HCT116 (cell line): ENCODE measurements around the gene DNAJB1. TPM values are rescaled to one million over a fixed set of nuclear protein-coding genes. Genes with fewer than 3 reads are reported as not detected.
A peak's percentile ranks its signal among the peaks of the same experiment; 100 is the strongest.

ENCODE experiments used
- ATAC-seq: fragments of 200-7000 bp; cut with Tn5 transposase; 2 replicates; pipeline ENCODE4 v1.9.1; 2020; ENCODE audit warnings: mild to moderate bottlenecking, moderate library complexity
- BruUV-seq: library from RNA; stranded (reverse); fragments of 400-500 nt; replicated peaks from 2 replicates; lab custom pipeline; 2021; lab: Mats Ljungman, UMichigan
- CTCF ChIA-PET: fragments of 300-600 bp; sonication (Branson Sonifier 250); formaldehyde crosslinking; loops from one replicate; lab custom pipeline; 2021; ENCODE audit warnings: antibody characterized with exemption; lab: Charles Lee
- POLR2A ChIA-PET: fragments of 300-600, 350-600 bp; sonication (Branson Sonifier 250); formaldehyde crosslinking; loops from one replicate; lab custom pipeline; 2021; ENCODE audit warnings: antibody characterized with exemption; lab: Charles Lee
- RAD21 ChIA-PET, 2 experiments: fragments of 300-600 bp; sonication (Branson Sonifier 250); formaldehyde crosslinking; loops; one replicate each; lab custom pipeline; 2023; ENCODE audit warnings: low total read pairs in 2 of 2; ENCODE audit not compliant: uncharacterized antibody in 2 of 2, unreplicated experiment in 2 of 2, low non-redundant PET in 1 of 2; lab: Charles Lee
- DNase-seq: peaks from one replicate; pipeline ENCODE4 v3.0.0-alpha.2; 2010; ENCODE audit warnings: low read depth, low spot score
- H2AFZ ChIP-seq: fragments of 200-600 bp; shearing (Covaris generic), sonication (generic); 2 replicates; pipeline ENCODE4 v1.6.1; 2017; ENCODE audit warnings: low read depth, mixed run types, mixed read lengths, antibody characterized with exemption, low read length; ENCODE audit not compliant: poor library complexity, severe bottlenecking
- H3K27ac ChIP-seq: 2 replicates; pipeline ENCODE4 v1.5.1; 2012; ENCODE audit warnings: low read depth, low read length
- H3K27me3 ChIP-seq: fragments of 200-600 bp; sonication (generic); 2 replicates; pipeline ENCODE4 v1.6.1; 2016; ENCODE audit warnings: mixed run types, low read length, mixed read lengths; ENCODE audit not compliant: insufficient read depth
- H3K36me3 ChIP-seq, 2 experiments: fragments of 200-500 bp in 1 of 2; fragments of 200-600 bp in 1 of 2; sonication (Bioruptor generic) in 1 of 2; sonication (generic) in 1 of 2; 2 replicates each; pipeline versions ENCODE4 v1.5.1 to v1.6.1; 2014 to 2016; ENCODE audit warnings: low read length in 2 of 2, inconsistent platforms in 1 of 2, mixed read lengths in 1 of 2, mixed run types in 1 of 2; ENCODE audit not compliant: insufficient read depth in 2 of 2, control insufficient read depth in 1 of 2
- H3K4me1 ChIP-seq, 2 experiments: fragments of 200-600 bp in 1 of 2; sonication (generic) in 1 of 2; 2 replicates each; pipeline versions ENCODE4 v1.5.1 to v1.6.1; 2012 to 2017; ENCODE audit warnings: low read length in 2 of 2, inconsistent platforms in 1 of 2, mild to moderate bottlenecking in 1 of 2, mixed read lengths in 1 of 2, mixed run types in 1 of 2, moderate library complexity in 1 of 2; ENCODE audit not compliant: insufficient read depth in 2 of 2, control insufficient read depth in 1 of 2
- H3K4me2 ChIP-seq: fragments of 200-600 bp; sonication (generic); 2 replicates; pipeline ENCODE4 v1.6.1; 2017; ENCODE audit warnings: mixed run types, low read length, mixed read lengths
- H3K4me3 ChIP-seq, 2 experiments: fragments of 200-600 bp in 1 of 2; sonication (generic) in 1 of 2; replicated peaks in 1 of 2; 2 replicates each; pipeline ENCODE4 v1.5.1; 2011 to 2016; ENCODE audit warnings: low read length in 2 of 2, control low read depth in 1 of 2, low read depth in 1 of 2, mild to moderate bottlenecking in 1 of 2, mixed read lengths in 1 of 2, mixed run types in 1 of 2
- H3K79me2 ChIP-seq: fragments of 200-600 bp; sonication (generic); 2 replicates; pipeline ENCODE4 v1.6.1; 2017; ENCODE audit warnings: mild to moderate bottlenecking, mixed run types, low read length, moderate library complexity, mixed read lengths; ENCODE audit not compliant: insufficient read depth
- H3K9ac ChIP-seq: fragments of 200-600 bp; sonication (generic); 2 replicates; pipeline ENCODE4 v1.6.1; 2016; ENCODE audit warnings: low read length, mixed read lengths
- H3K9me2 ChIP-seq: fragments of 200-600 bp; sonication (generic), shearing (Covaris generic); 2 replicates; pipeline ENCODE4 v1.6.1; 2017; ENCODE audit warnings: mixed run types, mild to moderate bottlenecking, moderate library complexity; ENCODE audit not compliant: insufficient read depth
- H3K9me3 ChIP-seq, 2 experiments: fragments of 200-500 bp in 1 of 2; fragments of 200-600 bp in 1 of 2; sonication (Bioruptor generic) in 1 of 2; sonication (generic) in 1 of 2; 2 replicates each; pipeline ENCODE4 v1.6.1; 2014 to 2017; ENCODE audit warnings: low read length in 2 of 2, mixed read lengths in 2 of 2, inconsistent platforms in 1 of 2, low read depth in 1 of 2, mild to moderate bottlenecking in 1 of 2, mixed run types in 1 of 2, moderate library complexity in 1 of 2; ENCODE audit not compliant: control insufficient read depth in 1 of 2, insufficient read depth in 1 of 2
- H4K20me1 ChIP-seq: fragments of 200-600 bp; sonication (generic), shearing (Covaris generic); 2 replicates; pipeline ENCODE4 v1.6.1; 2017; ENCODE audit warnings: mixed run types, mild to moderate bottlenecking, moderate library complexity; ENCODE audit not compliant: insufficient read depth
- CEBPB ChIP-seq: IDR thresholded peaks from 2 replicates; pipeline ENCODE4 v1.6.1; 2012; ENCODE audit warnings: low read depth
- ELF1 ChIP-seq: IDR thresholded peaks from 2 replicates; pipeline ENCODE4 v1.6.1; 2012; ENCODE audit warnings: low read depth, borderline replicate concordance
- EZH2 ChIP-seq: fragments of 200-600 bp; sonication (generic); IDR thresholded peaks from 2 replicates; pipeline ENCODE4 v1.6.1; 2017; ENCODE audit warnings: antibody characterized with exemption, mixed run types
- EZH2phosphoT487 ChIP-seq: fragments of 200-600 bp; IDR thresholded peaks from 2 replicates; pipeline ENCODE4 v1.6.1; 2018; ENCODE audit warnings: antibody characterized with exemption, borderline replicate concordance
- FOSL1 ChIP-seq: IDR thresholded peaks from 2 replicates; pipeline ENCODE4 v1.6.1; 2012; ENCODE audit warnings: low read depth
- JUND ChIP-seq: IDR thresholded peaks from 2 replicates; pipeline ENCODE4 v1.6.1; 2012
- POLR2A ChIP-seq: IDR thresholded peaks from 2 replicates; pipeline ENCODE4 v1.7.0; 2011; ENCODE audit warnings: borderline replicate concordance; ENCODE audit not compliant: insufficient read depth, insufficient read length; ENCODE audit errors: extremely low read depth
- SIN3A ChIP-seq: IDR thresholded peaks from 2 replicates; pipeline ENCODE4 v1.6.1; 2012; ENCODE audit warnings: low read depth
- SP1 ChIP-seq: IDR thresholded peaks from 2 replicates; pipeline ENCODE4 v1.6.1; 2012; ENCODE audit warnings: low read depth
- SRF ChIP-seq: IDR thresholded peaks from 2 replicates; pipeline ENCODE4 v1.6.1; 2012; ENCODE audit warnings: low read depth
- YY1 ChIP-seq: IDR thresholded peaks from 2 replicates; pipeline ENCODE4 v1.6.1; 2011; ENCODE audit warnings: low read length, low read depth, moderate library complexity, mild to moderate bottlenecking; ENCODE audit not compliant: insufficient replicate concordance; ENCODE audit errors: extremely low read depth
- ZFX ChIP-seq: fragments of 450-650 bp; IDR thresholded peaks from 2 replicates; pipeline ENCODE4 v1.6.1; 2017
- intact Hi-C: fragments of 100-400 bp; cut with micrococcal nuclease; formaldehyde crosslinking; loops from 2 replicates; pipeline ENCODE4 v1.10.0; 2022
- total RNA-seq: library from RNA; stranded (reverse); gene quantifications from one replicate; pipeline ENCODE4 v1.2.1, GENCODE V29; 2021; ENCODE audit not compliant: unreplicated experiment
- TF ChIP-seq, protein P1 (sequence below): IDR thresholded peaks from 2 replicates; pipeline ENCODE4 v1.6.1; 2012
- TF ChIP-seq, protein P2 (sequence below): IDR thresholded peaks from 2 replicates; pipeline ENCODE4 v1.6.1; 2012
- TF ChIP-seq, protein P3 (sequence below): IDR thresholded peaks from 2 replicates; pipeline ENCODE4 v1.6.1; 2011; ENCODE audit warnings: mild to moderate bottlenecking, low read length, moderate library complexity; ENCODE audit not compliant: insufficient replicate concordance; ENCODE audit errors: extremely low read depth
- TF ChIP-seq, protein P4 (sequence below): IDR thresholded peaks from 2 replicates; pipeline ENCODE4 v1.6.1; 2012; ENCODE audit warnings: low read depth

The DNAJB1 gene
- total RNA-seq, 1 experiment from 2014 or later: 175 TPM

DNA sequence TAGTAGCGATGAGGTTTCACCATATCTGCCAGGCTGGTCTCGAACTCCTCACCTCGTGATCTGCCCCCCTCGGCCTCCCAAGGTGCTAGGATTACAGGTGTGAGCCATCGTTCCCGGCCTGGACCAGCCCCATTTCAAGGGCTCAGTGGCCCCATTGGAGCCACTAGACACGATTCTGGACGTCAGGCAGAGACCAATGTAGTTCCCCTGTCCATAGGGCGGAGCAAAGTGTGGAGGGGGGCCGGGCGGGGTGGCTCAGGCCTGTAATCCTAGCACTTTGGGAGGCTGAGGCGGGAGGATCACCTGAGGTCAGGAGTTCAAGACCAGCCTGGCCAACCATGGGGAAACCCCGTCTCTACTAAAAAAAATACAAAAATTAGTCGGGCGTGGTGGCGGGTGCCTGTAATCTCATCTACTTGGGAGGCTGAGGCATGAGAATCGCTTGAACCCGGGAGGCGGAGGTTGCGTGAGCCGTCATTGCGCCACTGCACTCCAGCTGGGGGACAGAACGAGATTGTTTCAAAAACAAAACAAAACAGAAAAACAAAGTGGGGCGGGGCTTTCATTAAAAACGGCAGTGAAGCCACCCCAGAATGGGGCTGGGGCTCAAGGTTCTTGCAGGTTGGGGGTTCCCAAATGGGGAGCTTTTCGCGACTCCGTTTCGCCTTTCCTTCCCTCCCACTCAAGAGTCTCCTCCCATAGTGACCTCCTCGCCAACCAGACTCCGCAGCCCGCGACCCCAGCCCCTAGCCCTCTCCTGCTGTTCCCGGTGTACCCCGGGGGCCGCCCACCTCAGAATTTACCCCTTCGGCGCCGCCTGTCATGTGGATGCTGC is 10.4 kb upstream of the DNAJB1 start:
- DNase-seq (no peak), ATAC-seq (no peak)
- Histone ChIP-seq H3K79me2 (peaks cover 41% of the 10 kb centered on the region), H3K9me3 (no peaks in the 10 kb centered on the region), H3K9me2 (no peaks in the 10 kb centered on the region), H3K4me1 (peaks cover 11 to 43% of the 10 kb centered on the region in 2 experiments), H3K36me3 (0 out of 4 replicates have a peak, but pooled peaks cover 0 to 2% of the 10 kb centered on the region in 2 experiments), H3K27me3 (no peaks in the 10 kb centered on the region), H3K4me3 (peak overlapping the region; percentile 48 to 59), H4K20me1 (0 out of 2 replicates have a peak, but pooled peaks cover 5% of the 10 kb centered on the region), H3K9ac (peak overlapping the region; percentile 60), H3K27ac (peak overlapping the region; percentile 39; the same call in 1 of the 2 replicates), H2AFZ (no peak overlapping the region), H3K4me2 (peak overlapping the region; percentile 80)
- ChIA-PET RAD21 (no interaction called here), CTCF (no interaction called here), POLR2A (interaction anchor here (1.0 to 2.2 kb wide), 2 partner anchors 9 to 15 kb away, joined by 3 to 9 read pairs; partner anchors contain the start of gene DNAJB1)
- intact Hi-C loops: no loop called here
- TF ChIP-seq, protein P1, sequence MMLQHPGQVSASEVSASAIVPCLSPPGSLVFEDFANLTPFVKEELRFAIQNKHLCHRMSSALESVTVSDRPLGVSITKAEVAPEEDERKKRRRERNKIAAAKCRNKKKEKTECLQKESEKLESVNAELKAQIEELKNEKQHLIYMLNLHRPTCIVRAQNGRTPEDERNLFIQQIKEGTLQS: no peak
- no peak for TF ChIP-seq SRF
- no peak for TF ChIP-seq JUND
- TF ChIP-seq, protein P2, sequence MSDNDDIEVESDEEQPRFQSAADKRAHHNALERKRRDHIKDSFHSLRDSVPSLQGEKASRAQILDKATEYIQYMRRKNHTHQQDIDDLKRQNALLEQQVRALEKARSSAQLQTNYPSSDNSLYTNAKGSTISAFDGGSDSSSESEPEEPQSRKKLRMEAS: no peak; the same call in 1 of the 2 replicates
- TF ChIP-seq ELF1: no peak
- TF ChIP-seq EZH2phosphoT487: no peak
- TF ChIP-seq, protein P3, sequence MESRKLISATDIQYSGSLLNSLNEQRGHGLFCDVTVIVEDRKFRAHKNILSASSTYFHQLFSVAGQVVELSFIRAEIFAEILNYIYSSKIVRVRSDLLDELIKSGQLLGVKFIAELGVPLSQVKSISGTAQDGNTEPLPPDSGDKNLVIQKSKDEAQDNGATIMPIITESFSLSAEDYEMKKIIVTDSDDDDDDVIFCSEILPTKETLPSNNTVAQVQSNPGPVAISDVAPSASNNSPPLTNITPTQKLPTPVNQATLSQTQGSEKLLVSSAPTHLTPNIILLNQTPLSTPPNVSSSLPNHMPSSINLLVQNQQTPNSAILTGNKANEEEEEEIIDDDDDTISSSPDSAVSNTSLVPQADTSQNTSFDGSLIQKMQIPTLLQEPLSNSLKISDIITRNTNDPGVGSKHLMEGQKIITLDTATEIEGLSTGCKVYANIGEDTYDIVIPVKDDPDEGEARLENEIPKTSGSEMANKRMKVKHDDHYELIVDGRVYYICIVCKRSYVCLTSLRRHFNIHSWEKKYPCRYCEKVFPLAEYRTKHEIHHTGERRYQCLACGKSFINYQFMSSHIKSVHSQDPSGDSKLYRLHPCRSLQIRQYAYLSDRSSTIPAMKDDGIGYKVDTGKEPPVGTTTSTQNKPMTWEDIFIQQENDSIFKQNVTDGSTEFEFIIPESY: no peak
- TF ChIP-seq SP1: no peak
- TF ChIP-seq FOSL1: no peak
- TF ChIP-seq EZH2: no peak
- TF ChIP-seq POLR2A: no peak
- no peak for TF ChIP-seq ZFX
- TF ChIP-seq SIN3A: no peak
- TF ChIP-seq CEBPB: no peak
- no peak for TF ChIP-seq YY1
- TF ChIP-seq, protein P4, sequence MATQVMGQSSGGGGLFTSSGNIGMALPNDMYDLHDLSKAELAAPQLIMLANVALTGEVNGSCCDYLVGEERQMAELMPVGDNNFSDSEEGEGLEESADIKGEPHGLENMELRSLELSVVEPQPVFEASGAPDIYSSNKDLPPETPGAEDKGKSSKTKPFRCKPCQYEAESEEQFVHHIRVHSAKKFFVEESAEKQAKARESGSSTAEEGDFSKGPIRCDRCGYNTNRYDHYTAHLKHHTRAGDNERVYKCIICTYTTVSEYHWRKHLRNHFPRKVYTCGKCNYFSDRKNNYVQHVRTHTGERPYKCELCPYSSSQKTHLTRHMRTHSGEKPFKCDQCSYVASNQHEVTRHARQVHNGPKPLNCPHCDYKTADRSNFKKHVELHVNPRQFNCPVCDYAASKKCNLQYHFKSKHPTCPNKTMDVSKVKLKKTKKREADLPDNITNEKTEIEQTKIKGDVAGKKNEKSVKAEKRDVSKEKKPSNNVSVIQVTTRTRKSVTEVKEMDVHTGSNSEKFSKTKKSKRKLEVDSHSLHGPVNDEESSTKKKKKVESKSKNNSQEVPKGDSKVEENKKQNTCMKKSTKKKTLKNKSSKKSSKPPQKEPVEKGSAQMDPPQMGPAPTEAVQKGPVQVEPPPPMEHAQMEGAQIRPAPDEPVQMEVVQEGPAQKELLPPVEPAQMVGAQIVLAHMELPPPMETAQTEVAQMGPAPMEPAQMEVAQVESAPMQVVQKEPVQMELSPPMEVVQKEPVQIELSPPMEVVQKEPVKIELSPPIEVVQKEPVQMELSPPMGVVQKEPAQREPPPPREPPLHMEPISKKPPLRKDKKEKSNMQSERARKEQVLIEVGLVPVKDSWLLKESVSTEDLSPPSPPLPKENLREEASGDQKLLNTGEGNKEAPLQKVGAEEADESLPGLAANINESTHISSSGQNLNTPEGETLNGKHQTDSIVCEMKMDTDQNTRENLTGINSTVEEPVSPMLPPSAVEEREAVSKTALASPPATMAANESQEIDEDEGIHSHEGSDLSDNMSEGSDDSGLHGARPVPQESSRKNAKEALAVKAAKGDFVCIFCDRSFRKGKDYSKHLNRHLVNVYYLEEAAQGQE: no peak
- BruUV-seq: no TSS peak
